NCI-H1694 treated with DMSO at 0.1 percent for 48 hours (cell line): ENCODE results near the gene KCNK1.

Source experiments
- DNase-seq: peaks from one replicate; lab custom pipeline; 2025; lab: John Stamatoyannopoulos, UW

The KCNK1 gene

DNA sequence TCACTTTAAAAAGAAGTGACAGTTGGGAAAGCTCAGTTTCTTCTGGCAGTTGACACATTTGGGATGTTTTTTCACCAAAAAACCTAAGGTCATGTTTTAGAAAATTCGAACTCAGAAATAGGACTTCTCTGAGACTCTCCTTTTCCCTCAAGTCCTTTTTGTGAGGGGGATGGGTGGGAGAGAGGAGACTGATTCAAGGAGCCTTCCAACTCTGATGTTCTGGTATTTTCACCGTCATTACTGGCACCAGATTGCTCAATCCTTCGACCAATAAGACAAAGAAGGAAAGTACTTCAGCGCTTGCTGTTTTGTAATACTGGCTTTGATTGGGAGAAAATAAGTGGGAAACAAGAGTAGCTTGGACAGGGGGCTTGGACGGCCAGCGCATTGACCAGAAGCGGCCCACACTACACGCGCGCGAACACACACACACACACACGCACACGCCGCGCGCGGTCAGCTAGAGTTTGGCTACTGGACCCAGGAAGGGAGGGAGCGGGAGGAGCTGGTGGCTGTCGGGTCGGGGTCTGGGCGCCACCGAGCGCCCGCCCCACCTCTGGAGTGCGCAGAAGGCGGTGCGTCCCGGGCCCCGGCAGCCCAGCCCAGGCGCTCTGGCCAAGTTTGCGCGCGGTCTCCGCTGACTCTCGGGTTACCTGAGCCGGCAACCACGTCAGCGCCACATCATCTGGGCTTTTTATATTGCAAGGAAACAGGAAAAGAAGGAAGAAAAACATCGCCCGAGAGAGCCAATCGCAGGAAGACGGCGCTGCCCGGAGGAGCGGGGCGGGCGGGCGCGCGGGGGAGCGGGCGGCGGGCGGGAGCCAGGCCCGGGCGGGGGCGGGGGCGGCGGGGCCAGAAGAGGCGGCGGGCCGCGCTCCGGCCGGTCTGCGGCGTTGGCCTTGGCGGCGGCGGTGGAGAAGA is at the start of gene KCNK1:
Gene KCNK1 (plus strand): TSS at position 855 of the 921 bp plus-strand sequence. CDS start 66 bp downstream, at position 921.
- DNase-seq = no peak

- no peak for DNase-seq
Measured at GRCh38 chr1:233565313-233565712, 48.6 kb upstream of the KCNK1 start.

DNA sequence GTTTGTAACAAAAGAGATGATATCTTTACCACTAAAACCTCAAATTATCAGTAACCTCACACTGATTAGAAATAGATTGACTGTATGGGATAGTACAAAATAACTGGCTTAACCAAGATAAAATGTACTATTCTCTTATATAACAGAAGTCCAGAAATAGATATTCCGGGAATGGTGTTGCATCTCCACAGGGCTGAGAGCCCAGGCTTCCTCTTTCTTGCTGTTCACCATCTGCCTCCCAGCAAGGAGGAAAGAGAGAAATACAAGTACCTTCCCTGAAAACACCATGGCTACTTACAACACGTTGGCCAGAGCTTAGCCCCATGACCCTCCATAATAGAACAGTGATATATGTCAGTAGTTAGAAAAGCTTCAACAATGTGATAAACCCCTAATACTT is 47.0 kb upstream of the KCNK1 start:
- DNase-seq = no peak

DNA sequence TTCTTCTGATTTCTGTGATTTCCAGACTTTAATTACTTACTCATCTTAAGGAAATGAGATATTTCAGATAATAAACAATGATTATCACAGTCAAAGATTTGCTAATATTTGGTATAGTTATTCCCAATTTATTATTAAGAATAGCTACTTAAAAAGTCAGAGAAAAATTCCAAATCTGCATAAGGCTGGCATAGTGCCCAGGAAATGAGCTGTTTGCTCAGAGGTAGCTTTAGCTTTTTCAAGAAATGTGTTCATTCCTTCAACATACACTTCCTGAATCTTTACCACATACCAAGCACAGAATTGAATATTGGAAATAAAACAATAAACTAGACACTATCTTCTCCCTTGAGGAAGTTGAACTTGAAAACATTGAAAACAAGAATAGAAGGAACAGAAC is 44.3 kb upstream of the KCNK1 start:
- no peak for DNase-seq

GRCh38 chr1:233570216-233570615 is 43.7 kb upstream of the KCNK1 start:
- DNase-seq = no peak

DNA sequence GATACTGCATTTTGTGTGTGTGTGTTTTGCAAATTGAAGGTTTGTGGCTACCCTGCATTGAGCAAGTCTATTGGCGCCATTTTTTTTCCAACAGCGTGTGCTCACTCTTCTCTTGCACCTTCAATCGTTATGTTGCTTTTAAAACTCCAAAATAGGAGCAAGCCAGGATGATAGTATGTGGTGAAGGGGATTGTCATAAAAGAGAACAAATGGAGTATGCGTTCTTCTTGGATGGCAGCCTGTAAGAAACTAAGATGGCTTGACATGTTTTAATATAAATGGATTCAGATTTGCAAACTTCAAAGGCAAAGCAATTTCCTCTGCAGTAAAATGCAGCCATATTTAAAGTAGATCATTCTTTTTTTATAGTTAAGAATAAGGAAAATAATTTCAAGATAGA is 43.2 kb upstream of the KCNK1 start:
- DNase-seq = no peak

DNA sequence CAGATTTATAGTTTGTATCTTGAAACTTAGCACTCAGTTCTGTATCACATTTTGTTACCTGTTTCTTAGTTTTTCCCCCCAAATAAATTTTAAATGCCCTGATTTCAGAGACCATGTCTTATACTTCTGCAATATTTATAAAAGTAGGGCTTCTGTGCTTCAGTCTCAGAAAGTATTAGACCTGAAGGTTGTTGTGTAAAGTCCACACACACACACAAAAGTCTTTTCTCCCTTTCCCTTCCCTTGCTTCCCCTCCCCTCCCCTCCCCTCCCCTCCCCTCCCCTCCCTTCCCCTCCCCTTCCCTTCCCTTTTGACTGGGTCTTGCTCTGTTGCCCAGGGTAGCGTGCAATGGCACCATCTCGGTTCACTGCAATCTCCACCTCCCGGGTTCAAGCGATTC is 41.0 kb upstream of the KCNK1 start:
- DNase-seq = no peak

DNA sequence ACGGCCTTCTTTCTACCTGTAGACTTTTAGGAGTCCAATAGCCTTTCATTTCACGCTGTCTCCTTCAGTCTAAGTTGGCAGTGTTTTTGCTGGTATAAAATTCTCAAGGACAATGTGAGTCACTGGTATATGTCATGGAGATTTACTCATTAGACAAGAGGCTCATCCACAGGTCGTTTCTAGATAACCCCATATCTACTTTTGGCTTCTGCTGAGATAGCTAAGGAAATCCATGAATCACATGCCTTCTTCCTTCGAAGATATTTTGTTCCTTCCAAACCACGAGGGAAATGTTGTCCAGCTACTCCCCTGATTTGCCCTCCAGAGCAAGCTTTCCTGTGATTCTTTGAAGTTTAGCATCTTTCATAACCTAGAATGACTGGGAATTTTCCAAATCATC is 38.5 kb upstream of the KCNK1 start:
- no peak for DNase-seq

- no peak for DNase-seq
Measured at GRCh38 chr1:233582439-233582838, 31.5 kb upstream of the KCNK1 start.

- no peak for DNase-seq
Measured at GRCh38 chr1:233584376-233584775, 29.5 kb upstream of the KCNK1 start.

GRCh38 chr1:233584931-233585330 is 29.0 kb upstream of the KCNK1 start:
- DNase-seq = no peak

GRCh38 chr1:233586301-233586700 is 27.6 kb upstream of the KCNK1 start:
- no peak for DNase-seq

DNA sequence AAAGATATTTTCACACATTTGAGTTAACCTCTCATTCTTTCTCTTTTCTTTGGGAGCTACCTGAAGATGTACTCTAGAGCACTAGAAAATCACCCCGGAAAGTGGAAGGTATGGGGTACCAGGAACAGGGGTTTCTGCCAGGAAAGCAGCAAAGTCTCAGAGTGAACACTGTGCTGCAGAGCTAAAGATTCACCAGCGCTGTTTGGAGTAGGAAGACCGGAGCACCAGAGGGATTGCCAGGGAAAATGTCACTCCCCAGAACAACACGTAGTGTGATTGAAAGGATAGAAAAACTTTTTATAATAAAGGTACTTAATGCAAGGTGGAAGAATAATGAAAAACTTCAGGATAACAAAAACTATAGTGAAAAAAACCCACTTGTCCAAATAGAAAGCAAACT is 26.7 kb upstream of the KCNK1 start:
- DNase-seq = no peak

GRCh38 chr1:233587958-233588799 is 25.7 kb upstream of the KCNK1 start:
- no peak for DNase-seq

GRCh38 chr1:233597489-233597901 is 16.4 kb upstream of the KCNK1 start:
- no peak for DNase-seq

DNA sequence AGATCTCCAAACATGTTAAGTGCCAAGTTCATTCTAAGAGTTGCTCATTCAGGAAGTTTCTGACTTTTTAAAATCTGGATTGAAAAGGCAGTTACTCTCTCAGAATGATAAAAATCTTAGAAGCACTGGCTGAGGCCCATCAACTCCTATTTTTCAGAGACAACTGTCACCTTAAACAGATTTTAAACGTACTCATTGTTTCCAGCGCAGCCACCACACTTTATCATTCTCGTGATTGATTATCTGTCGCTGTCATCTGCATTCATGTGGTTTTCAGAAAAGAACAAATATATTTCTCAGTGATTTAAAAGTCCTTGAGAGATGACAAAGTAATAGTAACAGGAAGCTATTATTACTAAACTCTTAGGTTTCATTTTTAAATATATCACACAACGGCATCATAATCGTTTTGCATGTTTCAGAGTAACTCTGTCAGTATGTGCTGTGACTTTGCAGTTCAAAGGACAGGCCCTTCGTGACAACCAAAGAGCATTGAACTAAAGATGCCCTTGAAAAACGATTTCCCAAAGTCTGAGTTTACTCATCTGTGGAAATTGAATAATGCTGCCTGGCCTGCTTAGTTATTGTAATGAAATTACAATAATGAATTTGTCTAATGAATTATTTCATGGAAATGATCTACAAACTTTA is 14.9 kb upstream of the KCNK1 start:
- no peak for DNase-seq

DNA sequence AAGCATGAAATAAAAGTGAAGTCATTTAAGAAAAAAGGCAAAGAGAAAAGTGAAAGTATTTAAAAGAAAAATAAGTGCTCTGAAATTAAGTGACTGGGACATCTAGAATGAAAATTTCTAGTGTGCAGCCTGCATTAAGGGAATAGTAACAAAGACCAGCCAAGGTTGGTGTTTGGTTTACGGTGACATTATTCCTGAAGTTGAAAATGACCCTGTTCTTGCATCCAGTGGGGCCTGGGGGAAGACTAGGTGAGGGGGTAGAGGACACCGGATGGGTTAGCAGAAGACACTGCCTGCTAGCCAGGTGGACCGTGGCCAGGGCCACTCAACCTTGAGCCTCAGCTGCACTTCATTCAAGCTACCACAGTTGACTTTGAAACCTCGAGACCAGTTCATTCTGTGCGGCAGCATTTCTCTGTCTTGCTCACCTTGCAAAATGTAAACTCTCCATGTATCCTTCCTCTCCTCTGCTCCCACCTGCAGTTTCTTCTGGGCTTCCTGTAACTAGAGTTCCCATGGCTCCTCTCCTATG is 14.3 kb upstream of the KCNK1 start:
- no peak for DNase-seq

- no peak for DNase-seq
Measured at GRCh38 chr1:233600488-233600887, 13.4 kb upstream of the KCNK1 start.

GRCh38 chr1:233603478-233603877 is 10.4 kb upstream of the KCNK1 start:
- DNase-seq = no peak

DNA sequence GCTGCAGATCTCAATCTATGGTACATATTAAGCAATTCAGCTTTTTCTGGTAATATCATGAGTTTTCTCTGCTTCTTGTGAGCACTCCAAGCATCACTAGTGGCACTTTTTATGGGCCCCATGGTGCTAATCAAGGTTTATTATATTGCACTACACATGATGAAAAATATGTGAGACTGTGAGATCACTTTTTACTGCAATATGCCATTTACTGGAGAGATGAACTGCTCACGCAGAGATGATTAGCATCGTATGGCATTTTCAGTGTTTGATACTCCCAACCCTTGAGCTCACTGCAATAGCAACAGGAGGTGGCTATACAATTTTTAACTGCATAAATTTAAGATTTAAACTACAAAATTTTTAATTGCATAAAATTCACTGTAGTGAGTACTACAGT is 8.7 kb upstream of the KCNK1 start:
- DNase-seq = no peak

DNA sequence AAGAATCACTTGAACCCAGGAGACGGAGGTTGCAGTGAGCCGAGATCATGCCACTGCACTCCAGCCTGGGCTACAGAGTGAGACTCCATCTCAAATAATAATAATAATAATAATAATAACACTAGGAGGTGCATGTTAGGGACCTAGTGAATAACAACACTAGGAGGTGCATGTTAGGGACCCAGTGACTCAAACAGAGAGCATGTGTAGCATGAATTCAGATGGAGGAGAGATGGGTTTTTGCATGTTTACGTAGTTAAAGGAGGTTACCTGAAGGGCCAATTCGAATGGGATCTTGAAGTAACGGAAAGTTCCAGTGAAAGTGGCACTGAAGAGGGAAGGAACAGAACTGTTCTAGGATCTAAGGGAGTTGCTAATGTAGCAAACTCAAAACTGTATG is 7.1 kb upstream of the KCNK1 start:
- no peak for DNase-seq
